DMS79 (cell line): ENCODE data around the gene LMOD2.
"Not testable (repeated sequence)": the region's sequence is repeated elsewhere in the genome, so short reads cannot be mapped to it uniquely, and the experiment has no call there.

ENCODE experiments used
- DNase-seq: peaks from one replicate; lab custom pipeline; 2025; lab: John Stamatoyannopoulos, UW

Gene LMOD2, protein sequence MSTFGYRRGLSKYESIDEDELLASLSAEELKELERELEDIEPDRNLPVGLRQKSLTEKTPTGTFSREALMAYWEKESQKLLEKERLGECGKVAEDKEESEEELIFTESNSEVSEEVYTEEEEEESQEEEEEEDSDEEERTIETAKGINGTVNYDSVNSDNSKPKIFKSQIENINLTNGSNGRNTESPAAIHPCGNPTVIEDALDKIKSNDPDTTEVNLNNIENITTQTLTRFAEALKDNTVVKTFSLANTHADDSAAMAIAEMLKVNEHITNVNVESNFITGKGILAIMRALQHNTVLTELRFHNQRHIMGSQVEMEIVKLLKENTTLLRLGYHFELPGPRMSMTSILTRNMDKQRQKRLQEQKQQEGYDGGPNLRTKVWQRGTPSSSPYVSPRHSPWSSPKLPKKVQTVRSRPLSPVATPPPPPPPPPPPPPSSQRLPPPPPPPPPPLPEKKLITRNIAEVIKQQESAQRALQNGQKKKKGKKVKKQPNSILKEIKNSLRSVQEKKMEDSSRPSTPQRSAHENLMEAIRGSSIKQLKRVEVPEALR

GRCh38 chr7:123655614-123656013, at the start of gene LMOD2:
Gene LMOD2 (plus strand): TSS chr7:123655866. CDS start chr7:123655964, 98 bp downstream.
- DNase-seq, result no peak

DNA sequence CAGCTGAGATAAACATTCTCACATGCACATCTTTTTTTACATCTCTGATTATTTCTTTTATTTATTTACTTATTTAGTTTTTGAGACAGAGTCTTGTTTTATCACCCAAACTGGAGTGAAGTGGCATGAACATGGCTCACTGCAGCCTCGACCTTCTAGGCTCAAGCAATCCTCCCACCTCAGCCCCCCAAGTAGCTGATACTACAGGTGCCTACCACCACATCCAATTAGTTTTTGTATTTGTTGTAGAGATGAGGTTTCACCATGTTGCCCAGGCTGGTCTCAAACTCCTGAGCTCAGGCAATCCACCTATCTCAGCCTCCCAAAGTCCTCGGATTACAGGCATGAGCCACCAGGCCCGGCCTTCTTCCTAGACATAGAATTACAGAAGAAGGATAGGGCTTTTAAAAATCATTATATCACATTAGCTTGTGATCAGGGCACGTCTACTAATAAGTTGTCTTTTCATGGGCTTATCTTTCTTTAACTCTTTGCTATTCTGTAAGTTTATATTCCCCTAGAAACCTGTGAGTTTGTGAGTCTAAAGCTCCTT, 48.2 kb upstream of the LMOD2 start:
- DNase-seq, result no peak

- DNase-seq, result no peak
These were observed 46.4 kb upstream of the LMOD2 start for GRCh38 chr7:123608991-123609882.

DNA sequence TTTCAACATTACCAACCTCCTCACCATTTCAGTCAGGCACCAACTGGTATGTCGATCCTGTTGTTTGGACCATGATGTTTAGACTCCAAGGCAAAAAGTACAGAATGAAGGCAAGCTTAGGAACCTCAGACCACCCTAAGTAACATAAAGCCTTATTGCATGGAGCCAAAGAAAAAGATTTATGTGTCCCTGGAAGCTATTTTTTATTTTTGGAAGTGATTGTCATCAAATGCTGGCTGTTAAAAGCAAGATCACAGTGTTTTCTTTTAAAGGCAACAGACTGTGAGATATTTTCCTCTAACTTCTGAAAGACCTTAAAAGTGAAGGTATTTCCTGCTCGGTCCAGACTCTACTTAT, 45.8 kb upstream of the LMOD2 start:
- no peak for DNase-seq

GRCh38 chr7:123612024-123612423, 43.6 kb upstream of the LMOD2 start:
- no peak for DNase-seq

DNA sequence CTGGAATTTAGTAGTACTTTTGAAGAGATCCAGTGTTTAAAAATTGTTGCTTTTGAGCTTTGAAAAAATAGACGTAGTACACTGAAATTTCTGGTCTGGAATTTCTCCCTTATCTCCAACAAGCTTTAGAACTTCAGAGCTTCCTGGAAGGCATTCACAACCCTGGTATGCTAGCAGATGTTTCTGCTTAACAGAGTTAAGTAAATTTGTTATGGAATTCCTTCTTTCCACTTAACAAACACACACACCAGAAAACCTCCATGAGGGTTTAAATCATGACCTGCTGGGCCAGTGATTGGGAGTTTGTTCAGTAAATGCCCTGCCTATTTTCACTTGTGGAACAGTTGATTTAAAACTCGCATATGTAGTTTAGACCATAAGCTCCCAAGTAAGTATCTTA, 40.3 kb upstream of the LMOD2 start:
- DNase-seq, result no peak

GRCh38 chr7:123616223-123616622, 39.4 kb upstream of the LMOD2 start:
- no peak for DNase-seq

DNA sequence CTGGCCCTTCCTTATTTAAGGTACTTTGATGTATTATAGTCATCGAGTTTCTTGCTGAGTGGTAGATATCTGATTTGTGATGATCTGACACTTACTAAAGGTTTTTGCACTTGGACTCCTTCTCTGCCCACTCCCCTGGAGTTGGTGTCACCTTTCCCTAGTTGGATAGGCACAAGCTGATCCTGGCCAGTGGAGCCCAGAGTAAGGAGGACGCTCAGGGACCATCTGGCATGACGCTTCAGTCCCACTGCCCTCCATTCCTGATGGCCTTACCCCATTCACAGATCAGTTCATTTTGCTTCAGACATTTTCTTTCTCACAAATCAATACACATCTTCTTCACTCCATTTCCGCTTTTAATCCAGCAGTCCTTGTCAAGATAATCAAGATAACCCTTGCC, 34.0 kb upstream of the LMOD2 start:
- no peak for DNase-seq

DNA sequence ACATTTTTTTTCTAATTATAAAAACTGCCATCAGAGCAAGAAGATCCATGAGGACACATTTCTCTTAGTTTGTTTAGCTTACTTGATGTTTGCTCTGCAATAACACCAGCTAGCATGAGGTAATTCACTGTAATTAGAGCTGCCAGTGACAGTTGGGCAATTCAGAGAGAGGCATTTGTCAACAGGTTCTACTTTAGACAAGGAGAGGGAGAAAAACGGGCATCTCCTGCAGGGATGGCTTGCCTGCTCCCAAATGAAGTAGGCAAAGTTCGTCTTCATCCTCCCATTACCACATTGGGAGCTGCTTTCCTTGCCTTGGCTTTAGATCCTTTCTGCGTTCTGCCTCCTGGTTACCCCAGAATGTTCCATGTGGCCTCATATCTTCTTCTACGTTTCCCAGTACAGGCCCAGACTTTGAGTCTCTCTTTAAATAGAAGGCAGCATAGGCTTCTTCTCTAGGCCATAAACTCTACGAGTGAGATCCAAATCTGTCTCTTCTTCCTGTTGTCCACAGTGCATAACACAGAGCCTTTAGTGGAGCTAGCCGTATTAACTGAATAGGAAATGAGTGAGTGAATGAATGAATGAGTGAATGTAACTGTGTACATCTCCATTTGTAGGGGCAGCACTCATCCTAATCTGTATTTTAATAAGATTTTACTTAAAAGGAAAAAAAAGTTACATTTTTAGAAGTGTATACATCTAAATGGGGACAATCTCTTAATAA, 32.8 kb upstream of the LMOD2 start:
- DNase-seq, result no peak

DNA sequence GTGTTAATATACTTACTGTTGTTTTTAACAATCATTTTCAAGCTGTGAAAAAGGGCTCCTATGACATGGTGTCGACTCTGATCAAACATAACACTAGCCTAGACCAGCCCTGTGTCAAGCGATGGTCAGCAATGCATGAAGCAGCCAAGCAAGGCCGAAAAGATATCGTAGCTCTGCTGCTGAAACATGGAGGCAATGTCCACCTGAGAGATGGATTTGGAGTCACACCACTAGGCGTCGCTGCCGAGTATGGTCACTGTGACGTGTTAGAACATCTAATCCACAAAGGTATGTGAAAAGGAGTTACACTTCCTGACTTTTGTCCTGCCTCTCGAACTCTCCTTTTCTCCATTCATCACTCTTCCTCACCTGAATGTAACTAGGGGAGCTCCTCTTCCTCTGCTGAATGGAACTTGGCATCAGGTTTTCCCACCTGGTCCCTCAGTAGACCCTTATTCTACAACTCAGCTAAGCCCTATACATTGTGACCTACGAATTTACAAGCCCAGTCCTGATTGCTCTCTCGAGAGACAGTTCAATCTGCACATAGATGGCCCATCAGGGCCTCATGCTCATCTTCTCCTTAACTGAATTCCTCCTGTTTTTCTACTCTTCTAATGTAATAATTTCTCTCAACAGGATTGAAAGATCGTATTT, 31.0 kb upstream of the LMOD2 start:
- DNase-seq, result no peak

DNA sequence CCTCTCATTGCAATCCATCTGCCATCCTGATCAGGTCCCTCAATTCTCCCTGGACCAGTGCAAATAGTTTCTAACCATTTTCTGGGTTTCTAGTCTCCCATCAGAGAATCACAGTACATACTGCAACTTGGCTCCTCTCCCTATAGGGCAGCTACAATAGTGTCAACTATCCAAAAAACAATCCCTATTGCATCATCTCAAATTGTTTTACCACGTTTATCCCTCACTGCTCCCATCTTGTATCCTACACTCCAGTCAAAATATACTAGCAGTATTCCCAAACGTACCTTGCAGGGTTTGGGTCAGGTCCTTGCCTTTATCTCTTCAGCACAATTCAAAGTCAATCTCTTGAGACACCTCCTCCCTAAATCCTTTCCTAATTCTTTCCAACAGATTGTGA, 30.4 kb upstream of the LMOD2 start:
- no peak for DNase-seq

- DNase-seq, result no peak
These were observed 27.8 kb upstream of the LMOD2 start for GRCh38 chr7:123627851-123628250.

DNA sequence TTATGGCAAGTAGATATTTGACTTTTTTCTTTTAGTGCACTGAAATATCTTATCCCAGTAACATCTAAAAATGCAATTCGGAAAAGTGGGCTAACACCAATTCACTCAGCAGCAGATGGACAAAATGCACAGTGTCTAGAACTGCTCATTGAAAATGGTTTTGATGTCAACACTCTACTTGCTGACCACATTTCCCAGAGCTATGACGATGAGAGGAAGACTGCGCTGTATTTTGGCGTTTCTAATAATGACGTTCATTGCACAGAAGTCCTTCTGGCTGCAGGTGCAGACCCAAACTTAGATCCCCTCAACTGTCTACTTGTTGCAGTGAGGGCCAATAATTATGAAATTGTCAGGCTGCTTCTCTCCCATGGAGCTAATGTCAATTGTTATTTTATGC, 26.8 kb upstream of the LMOD2 start:
- DNase-seq, result no peak

DNA sequence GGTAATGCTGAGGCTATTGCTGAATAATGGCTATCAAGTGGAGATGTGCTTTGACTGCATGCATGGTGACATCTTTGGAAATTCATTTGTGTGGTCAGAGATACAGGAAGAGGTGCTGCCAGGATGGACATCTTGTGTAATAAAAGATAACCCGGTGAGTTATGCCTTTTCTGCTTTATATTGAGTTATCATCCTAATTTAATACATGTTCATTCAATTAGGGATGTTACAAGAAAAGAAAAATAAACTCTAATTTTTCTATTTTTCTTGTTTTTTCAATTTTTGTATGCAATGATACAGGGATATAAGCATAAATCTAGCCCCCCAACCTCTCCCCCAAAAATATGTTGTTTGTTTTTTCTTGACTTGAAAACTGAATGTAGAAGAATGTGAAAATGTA, 26.4 kb upstream of the LMOD2 start:
- no peak for DNase-seq

DNA sequence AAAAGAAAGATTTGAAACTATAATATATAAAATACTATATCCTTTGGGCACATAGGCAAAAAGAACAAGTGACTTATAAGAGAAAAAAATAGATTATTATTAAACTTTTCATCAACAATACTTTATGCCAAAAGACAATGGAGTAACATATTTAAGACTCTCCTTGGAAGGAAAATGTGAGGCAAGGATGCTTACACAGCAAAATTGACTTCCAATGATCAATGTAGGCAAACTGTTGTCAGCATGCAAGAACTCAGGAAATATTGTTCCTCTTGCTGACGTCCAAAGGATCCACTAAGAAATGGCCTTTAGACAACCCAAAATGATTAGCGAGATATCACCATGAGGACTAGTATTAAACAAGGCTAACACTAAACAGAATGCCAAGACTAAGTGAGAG, 22.9 kb upstream of the LMOD2 start:
- no peak for DNase-seq

DNA sequence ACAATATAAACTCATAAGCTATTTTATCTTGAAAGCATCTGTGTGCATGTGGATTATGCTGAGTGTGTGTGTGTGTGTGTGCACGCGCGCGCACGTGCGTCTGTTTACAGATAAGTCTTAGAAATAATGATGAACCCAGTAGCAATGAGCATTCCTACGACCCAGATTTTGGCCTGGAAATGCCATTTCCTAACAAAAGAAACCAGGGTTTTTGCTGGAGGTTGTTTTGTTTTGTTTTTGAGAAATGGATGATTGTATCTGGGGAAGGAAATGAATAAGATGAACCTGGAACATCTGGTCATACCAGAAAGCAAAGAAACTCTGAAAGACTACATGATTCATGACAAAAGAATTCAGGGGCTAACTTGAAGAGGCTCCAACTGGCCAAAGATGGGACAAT, 22.1 kb upstream of the LMOD2 start:
- DNase-seq, result no peak

- not testable (repeated sequence) for DNase-seq
These were observed 21.6 kb upstream of the LMOD2 start for GRCh38 chr7:123634011-123634573.

- DNase-seq, result no peak
These were observed 19.9 kb upstream of the LMOD2 start for GRCh38 chr7:123635551-123636359.

GRCh38 chr7:123637203-123637602, 18.5 kb upstream of the LMOD2 start:
- DNase-seq, result no peak

- no peak for DNase-seq
These were observed 17.8 kb upstream of the LMOD2 start for GRCh38 chr7:123637878-123638277.
